Left ventricle myocardium inferior (tissue), 1 donor: Measurements from ENCODE around the gene PPY. TPM values are rescaled to one million over a fixed set of nuclear protein-coding genes. Genes with fewer than 3 reads are reported as not detected.

Source experiments
- DNase-seq: peaks from one replicate; pipeline ENCODE4 v3.0.0-alpha.2; 2020
- H3K27ac ChIP-seq: fragments of 200-600 bp; replicated peaks from 2 replicates; pipeline ENCODE4 v1.8.0; 2021
- H3K27me3 ChIP-seq: fragments of 200-600 bp; 2 replicates; pipeline ENCODE4 v1.8.0; 2021; ENCODE audit warnings: low read depth
- H3K36me3 ChIP-seq: fragments of 200-600 bp; 2 replicates; pipeline ENCODE4 v1.8.0; 2021
- H3K4me1 ChIP-seq: fragments of 200-600 bp; 2 replicates; pipeline ENCODE4 v1.8.0; 2021
- H3K4me3 ChIP-seq: fragments of 200-600 bp; 2 replicates; pipeline ENCODE4 v1.8.0; 2021; ENCODE audit warnings: mild to moderate bottlenecking, moderate library complexity
- H3K9me3 ChIP-seq: fragments of 200-600 bp; replicated peaks from 2 replicates; pipeline ENCODE4 v1.8.0; 2021
- intact Hi-C: fragments of 100-400 bp; cut with micrococcal nuclease; formaldehyde crosslinking; loops from one replicate; pipeline ENCODE4 v1.11.0; 2022
- total RNA-seq: library from RNA; stranded (reverse); fragmentation: NEBNext Ultra II Directional; extraction: Animal tissue kit (Norgen Biotek cat#: 25700); gene quantifications from one replicate; pipeline ENCODE4 v1.2.1, GENCODE V29; 2021
- TF ChIP-seq, protein P1 (sequence below): fragments of 200-600 bp; IDR thresholded peaks from 2 replicates; pipeline ENCODE4 v1.8.0; 2021; ENCODE audit warnings: antibody characterized with exemption, mild to moderate bottlenecking, borderline replicate concordance
- donor health status: DM: no; HTN: yes; CAD: no; lungs with severe emphysema.

The PPY gene
- total RNA-seq, 1 donor from 2014 or later, result not detected

DNA sequence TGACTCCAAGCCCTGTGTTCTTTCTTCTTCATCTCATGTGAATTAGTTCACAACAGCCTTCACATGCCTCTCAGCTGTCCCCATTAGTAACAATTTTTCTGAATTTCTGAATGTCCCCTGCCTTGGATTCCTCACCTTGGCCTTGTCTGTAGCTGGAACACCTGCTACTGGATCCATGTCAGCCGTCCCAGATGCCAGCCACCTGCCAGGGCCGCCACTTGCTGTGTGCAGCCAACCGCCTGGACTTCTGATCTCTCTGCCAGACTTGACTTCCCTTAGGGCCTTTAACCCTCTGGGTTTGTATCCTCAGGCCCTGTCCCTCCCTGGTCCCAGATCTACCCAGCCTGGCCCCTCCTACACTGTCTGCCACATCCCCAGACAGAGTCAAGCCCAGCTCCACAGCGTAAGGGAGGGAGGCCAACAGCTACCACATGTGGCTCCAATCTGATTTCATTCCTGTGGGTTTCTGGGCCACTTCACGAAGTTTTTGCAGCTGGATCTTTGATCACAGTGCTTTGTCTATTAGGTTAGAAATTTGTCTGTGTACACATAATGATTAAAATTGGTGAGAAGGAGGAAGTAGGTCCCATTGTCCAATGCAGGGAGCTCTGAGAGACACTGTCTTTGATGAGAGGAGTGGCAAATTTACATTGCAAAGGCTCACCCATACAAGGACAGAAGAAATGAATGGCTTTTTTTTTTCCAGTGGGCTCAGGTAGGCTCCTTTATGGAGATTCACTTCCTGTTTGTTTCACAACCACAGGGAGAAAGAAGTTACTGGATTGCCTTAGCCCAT is 50.2 kb downstream of the PPY start:
- Histone ChIP-seq H3K36me3 (no peaks in the 10 kb centered on the region), H3K4me3 (no peak overlapping the region), H3K27ac (no peak overlapping the region), H3K4me1 (no peaks in the 10 kb centered on the region), H3K9me3 (no peaks in the 10 kb centered on the region), H3K27me3 (no peaks in the 10 kb centered on the region)
- intact Hi-C loops, result no loop called here
- TF ChIP-seq, protein P1, sequence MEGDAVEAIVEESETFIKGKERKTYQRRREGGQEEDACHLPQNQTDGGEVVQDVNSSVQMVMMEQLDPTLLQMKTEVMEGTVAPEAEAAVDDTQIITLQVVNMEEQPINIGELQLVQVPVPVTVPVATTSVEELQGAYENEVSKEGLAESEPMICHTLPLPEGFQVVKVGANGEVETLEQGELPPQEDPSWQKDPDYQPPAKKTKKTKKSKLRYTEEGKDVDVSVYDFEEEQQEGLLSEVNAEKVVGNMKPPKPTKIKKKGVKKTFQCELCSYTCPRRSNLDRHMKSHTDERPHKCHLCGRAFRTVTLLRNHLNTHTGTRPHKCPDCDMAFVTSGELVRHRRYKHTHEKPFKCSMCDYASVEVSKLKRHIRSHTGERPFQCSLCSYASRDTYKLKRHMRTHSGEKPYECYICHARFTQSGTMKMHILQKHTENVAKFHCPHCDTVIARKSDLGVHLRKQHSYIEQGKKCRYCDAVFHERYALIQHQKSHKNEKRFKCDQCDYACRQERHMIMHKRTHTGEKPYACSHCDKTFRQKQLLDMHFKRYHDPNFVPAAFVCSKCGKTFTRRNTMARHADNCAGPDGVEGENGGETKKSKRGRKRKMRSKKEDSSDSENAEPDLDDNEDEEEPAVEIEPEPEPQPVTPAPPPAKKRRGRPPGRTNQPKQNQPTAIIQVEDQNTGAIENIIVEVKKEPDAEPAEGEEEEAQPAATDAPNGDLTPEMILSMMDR, result no peak
- DNase-seq, result no peak

Other genes with a start within 250 kb of the PPY start
- gene SOST, start 183.7 kb downstream of the PPY start, total RNA-seq, result 0.14 TPM
- 293 TPM for gene DUSP3, start 163.5 kb downstream of the PPY start, total RNA-seq
- gene CFAP97D1, start 162.0 kb downstream of the PPY start, total RNA-seq, result 0.05 TPM
- 35.2 TPM for gene MPP3, start 109.3 kb downstream of the PPY start, total RNA-seq
- gene CD300LG, start 95.3 kb downstream of the PPY start, total RNA-seq, result 12.6 TPM
- 12.1 TPM for gene MPP2, start 34.9 kb downstream of the PPY start, total RNA-seq
- gene PYY, start 11.5 kb upstream of the PPY start, total RNA-seq, result not detected
- 0.11 TPM for gene NAGS, start 62.1 kb upstream of the PPY start, total RNA-seq
- gene TMEM101, start 72.5 kb upstream of the PPY start, total RNA-seq, result 18.3 TPM
- gene LSM12, start 124.2 kb upstream of the PPY start, total RNA-seq, result 41.2 TPM
- gene G6PC3, start 128.3 kb upstream of the PPY start, total RNA-seq, result 29.3 TPM
- gene HDAC5, start 181.2 kb upstream of the PPY start, total RNA-seq, result 62.6 TPM
- gene HROB, start 199.5 kb upstream of the PPY start, total RNA-seq, result 0.27 TPM
- 12.9 TPM for gene ASB16, start 228.2 kb upstream of the PPY start, total RNA-seq
- 20.9 TPM for gene TMUB2, start 244.5 kb upstream of the PPY start, total RNA-seq